GM23338 (cell line): ENCODE data around the gene OTOG. TPM values are rescaled to one million over a fixed set of nuclear protein-coding genes. Genes with fewer than 3 reads are reported as not detected.

Experiments
- ATAC-seq: fragments of 200-7000 bp; cut with Tn5 transposase; 3 replicates; pipeline ENCODE4 v1.9.1; 2020
- DNase-seq: peaks from one replicate; pipeline ENCODE4 v3.0.0-alpha.2; 2015; ENCODE audit warnings: low spot score
- H2AFZ ChIP-seq: fragments of 200-600 bp; sonication (generic); 2 replicates; pipeline ENCODE4 v1.8.0; 2016; ENCODE audit warnings: antibody characterized with exemption, mild to moderate bottlenecking, moderate library complexity
- H3F3A ChIP-seq: fragments of 200-600 bp; sonication (generic); replicated peaks from 2 replicates; pipeline ENCODE4 v1.8.0; 2017; ENCODE audit warnings: antibody characterized with exemption, mixed run types, low read depth
- H3K27ac ChIP-seq: fragments of 200-600 bp; sonication (generic); 2 replicates; pipeline ENCODE4 v1.6.1; 2016; ENCODE audit warnings: low read depth
- H3K27me3 ChIP-seq: fragments of 200-600 bp; sonication (generic); 2 replicates; pipeline ENCODE4 v1.8.0; 2016; ENCODE audit warnings: mild to moderate bottlenecking, mixed run types, moderate library complexity; ENCODE audit not compliant: insufficient read depth
- H3K36me3 ChIP-seq: fragments of 200-600 bp; sonication (generic); 2 replicates; pipeline ENCODE4 v1.8.0; 2016; ENCODE audit warnings: mild to moderate bottlenecking; ENCODE audit not compliant: insufficient read depth
- H3K4me1 ChIP-seq: fragments of 200-600 bp; sonication (generic); 2 replicates; pipeline ENCODE4 v1.8.0; 2016; ENCODE audit warnings: mild to moderate bottlenecking, moderate library complexity; ENCODE audit not compliant: insufficient read depth
- H3K4me2 ChIP-seq: fragments of 200-600 bp; sonication (generic); 2 replicates; pipeline ENCODE4 v1.7.1; 2017; ENCODE audit warnings: mixed run types
- H3K4me3 ChIP-seq: fragments of 200-600 bp; sonication (generic); 2 replicates; pipeline ENCODE4 v1.6.1; 2016; ENCODE audit warnings: mixed run types
- H3K79me2 ChIP-seq: fragments of 200-600 bp; sonication (generic); replicated peaks from 2 replicates; pipeline ENCODE4 v1.8.0; 2017; ENCODE audit warnings: mild to moderate bottlenecking; ENCODE audit not compliant: insufficient read depth
- H3K9me2 ChIP-seq: fragments of 200-600 bp; sonication (generic); 2 replicates; pipeline ENCODE4 v1.8.0; 2017; ENCODE audit not compliant: insufficient read depth
- H4K20me1 ChIP-seq: fragments of 200-600 bp; sonication (generic); replicated peaks from 2 replicates; pipeline ENCODE4 v1.8.0; 2017; ENCODE audit warnings: mild to moderate bottlenecking; ENCODE audit not compliant: insufficient read depth
- H3K27ac Mint-ChIP-seq: 2 replicates; pipeline ENCODE4 v1.8.0; 2020; ENCODE audit warnings: inconsistent platforms, mild to moderate bottlenecking, moderate library complexity, mixed read lengths
- H3K27me3 Mint-ChIP-seq: 3 replicates; pipeline ENCODE4 v1.8.0; 2022; ENCODE audit warnings: low read depth, mild to moderate bottlenecking, moderate library complexity, mixed read lengths, inconsistent platforms; ENCODE audit not compliant: insufficient read depth, poor library complexity
- H3K36me3 Mint-ChIP-seq: 3 replicates; pipeline ENCODE4 v1.8.0; 2021; ENCODE audit warnings: low read depth, mild to moderate bottlenecking, inconsistent platforms, moderate library complexity, mixed read lengths
- H3K4me1 Mint-ChIP-seq: 3 replicates; pipeline ENCODE4 v1.8.0; 2020; ENCODE audit warnings: mild to moderate bottlenecking, inconsistent platforms, mixed read lengths
- H3K4me3 Mint-ChIP-seq: 3 replicates; pipeline ENCODE4 v1.8.0; 2021; ENCODE audit warnings: moderate library complexity, mild to moderate bottlenecking, inconsistent platforms, mixed read lengths
- H3K9me3 Mint-ChIP-seq: 3 replicates; pipeline ENCODE4 v1.8.0; 2020; ENCODE audit warnings: moderate library complexity, mild to moderate bottlenecking, inconsistent platforms, mixed read lengths
- CREB1 ChIP-seq: fragments of 250-450 bp; sonication (Bioruptor Pico); IDR thresholded peaks from 2 replicates; pipeline ENCODE4 v1.5.0; 2020; ENCODE audit warnings: low read depth, mild to moderate bottlenecking, moderate library complexity
- EZH2 ChIP-seq: fragments of 200-600 bp; sonication (generic); IDR thresholded peaks from one replicate; pipeline ENCODE4 v1.8.0; 2017; ENCODE audit warnings: antibody characterized with exemption, mild to moderate bottlenecking, low read depth; ENCODE audit not compliant: unreplicated experiment
- EZH2phosphoT487 ChIP-seq: fragments of 200-600 bp; sonication (generic); IDR thresholded peaks from one replicate; pipeline ENCODE4 v1.8.1; 2018; ENCODE audit warnings: antibody characterized with exemption; ENCODE audit not compliant: unreplicated experiment
- JUNB ChIP-seq: IDR thresholded peaks from one replicate; pipeline ENCODE4 v1.6.1; 2016; ENCODE audit warnings: antibody characterized with exemption; ENCODE audit not compliant: unreplicated experiment
- NANOG ChIP-seq: IDR thresholded peaks from 2 replicates; pipeline ENCODE4 v1.6.1; 2016; ENCODE audit warnings: antibody characterized with exemption, borderline replicate concordance
- POLR2AphosphoS5 ChIP-seq: IDR thresholded peaks from 2 replicates; pipeline ENCODE4 v1.6.1; 2016; ENCODE audit warnings: antibody characterized with exemption, low read depth
- polyA plus RNA-seq: library from polyadenylated mRNA; unstranded; fragments of >200 nt; fragmentation: Nextera tagmentation; extraction: Ambion mirVana; gene quantifications from 2 replicates; pipeline ENCODE4 v1.2.1, GENCODE V29; 2016
- total RNA-seq: library from RNA; depleted of rRNA; stranded (reverse); fragments of >200 nt; shearing (Covaris generic); gene quantifications from 2 replicates; pipeline ENCODE4 v1.2.3, GENCODE V29; 2014
- TF ChIP-seq, protein P1 (sequence below): IDR thresholded peaks from one replicate; pipeline ENCODE4 v1.6.1; 2018; ENCODE audit warnings: antibody characterized with exemption; ENCODE audit not compliant: unreplicated experiment
- TF ChIP-seq, protein P2 (sequence below), 2 experiments: fragments of 200-600 bp in 1 of 2; sonication (generic) in 1 of 2; conservative IDR thresholded peaks; 2 replicates each; pipeline versions ENCODE4 v1.5.1 to v1.6.1; 2016 to 2017; ENCODE audit warnings: antibody characterized with exemption in 2 of 2, low read depth in 2 of 2, mild to moderate bottlenecking in 2 of 2, moderate library complexity in 1 of 2
- TF ChIP-seq, protein P3 (sequence below): fragments of 250-450 bp; sonication (Bioruptor Pico); IDR thresholded peaks from 2 replicates; pipeline ENCODE4 v1.5.0; 2020; ENCODE audit warnings: mild to moderate bottlenecking, moderate library complexity

OTOG gene
- total and polyA plus RNA-seq, 2 experiments from 2014 or later = 0.40 to 0.52 TPM

DNA sequence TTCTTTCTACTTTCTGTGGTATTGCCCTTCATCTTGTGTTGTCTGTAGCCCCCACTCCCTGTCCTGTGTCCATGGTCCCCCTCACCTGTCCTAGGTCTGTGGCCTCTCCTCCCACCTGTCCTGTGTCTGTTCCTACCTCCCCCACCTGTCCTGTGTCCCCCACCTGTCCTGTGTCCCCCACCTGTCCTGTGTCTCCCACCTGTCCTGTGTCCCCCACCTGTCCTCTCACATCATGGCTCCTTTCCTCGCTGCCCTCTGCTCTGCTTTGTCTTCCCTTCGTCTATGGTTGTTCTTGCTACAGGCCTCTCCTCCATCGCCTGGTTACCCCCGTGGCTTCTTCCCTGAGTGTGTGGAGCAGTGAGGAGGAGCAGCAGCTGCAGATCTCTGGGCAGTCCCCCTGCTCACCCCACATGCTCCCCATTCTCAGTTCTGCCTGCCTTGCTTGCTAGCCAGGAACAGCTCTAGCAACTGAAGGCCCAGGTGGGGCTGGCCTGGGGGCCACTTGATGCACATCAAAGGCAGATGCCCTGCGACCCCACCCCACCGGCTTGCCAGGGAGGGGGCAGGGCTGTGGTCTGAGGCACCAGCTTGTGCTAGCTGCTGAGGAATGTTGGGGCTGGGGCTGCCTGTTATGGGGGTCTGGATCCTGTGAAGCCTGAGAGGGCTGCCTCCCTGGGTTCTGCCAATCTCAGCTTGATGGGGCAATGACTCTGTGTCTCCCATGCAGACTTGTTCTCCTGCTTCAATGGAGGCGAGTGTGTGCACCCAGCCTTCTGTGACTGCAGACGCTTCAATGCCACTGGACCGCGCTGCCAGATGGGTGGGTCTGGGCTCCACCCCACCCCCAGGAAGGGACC, 5.6 kb downstream of the OTOG start:
- Mint-ChIP-seq H3K4me1 (peaks cover 13% of the 10 kb centered on the region), H3K27me3 (peaks cover 4% of the 10 kb centered on the region), H3K9me3 (no peaks in the 10 kb centered on the region), H3K27ac (no peak overlapping the region), H3K36me3 (no peaks in the 10 kb centered on the region), H3K4me3 (no peak overlapping the region)
- no peak overlapping the region for H3K4me3 ChIP-seq
- DNase-seq = no peak
- no peaks in the 10 kb centered on the region for H3K36me3 ChIP-seq
- H3K4me1 ChIP-seq = peaks cover 4% of the 10 kb centered on the region; the same call in 1 of the 2 replicates
- no peaks in the 10 kb centered on the region for H3K79me2 ChIP-seq
- no peak overlapping the region for H2AFZ ChIP-seq
- H3F3A ChIP-seq = no peaks in the 10 kb centered on the region
- no peaks in the 10 kb centered on the region for H4K20me1 ChIP-seq
- no peaks in the 10 kb centered on the region for H3K9me2 ChIP-seq
- no peak for ATAC-seq
- no peak overlapping the region for H3K27ac ChIP-seq
- no peaks in the 10 kb centered on the region for H3K27me3 ChIP-seq
- no peak for TF ChIP-seq EZH2
- TF ChIP-seq, protein P1, sequence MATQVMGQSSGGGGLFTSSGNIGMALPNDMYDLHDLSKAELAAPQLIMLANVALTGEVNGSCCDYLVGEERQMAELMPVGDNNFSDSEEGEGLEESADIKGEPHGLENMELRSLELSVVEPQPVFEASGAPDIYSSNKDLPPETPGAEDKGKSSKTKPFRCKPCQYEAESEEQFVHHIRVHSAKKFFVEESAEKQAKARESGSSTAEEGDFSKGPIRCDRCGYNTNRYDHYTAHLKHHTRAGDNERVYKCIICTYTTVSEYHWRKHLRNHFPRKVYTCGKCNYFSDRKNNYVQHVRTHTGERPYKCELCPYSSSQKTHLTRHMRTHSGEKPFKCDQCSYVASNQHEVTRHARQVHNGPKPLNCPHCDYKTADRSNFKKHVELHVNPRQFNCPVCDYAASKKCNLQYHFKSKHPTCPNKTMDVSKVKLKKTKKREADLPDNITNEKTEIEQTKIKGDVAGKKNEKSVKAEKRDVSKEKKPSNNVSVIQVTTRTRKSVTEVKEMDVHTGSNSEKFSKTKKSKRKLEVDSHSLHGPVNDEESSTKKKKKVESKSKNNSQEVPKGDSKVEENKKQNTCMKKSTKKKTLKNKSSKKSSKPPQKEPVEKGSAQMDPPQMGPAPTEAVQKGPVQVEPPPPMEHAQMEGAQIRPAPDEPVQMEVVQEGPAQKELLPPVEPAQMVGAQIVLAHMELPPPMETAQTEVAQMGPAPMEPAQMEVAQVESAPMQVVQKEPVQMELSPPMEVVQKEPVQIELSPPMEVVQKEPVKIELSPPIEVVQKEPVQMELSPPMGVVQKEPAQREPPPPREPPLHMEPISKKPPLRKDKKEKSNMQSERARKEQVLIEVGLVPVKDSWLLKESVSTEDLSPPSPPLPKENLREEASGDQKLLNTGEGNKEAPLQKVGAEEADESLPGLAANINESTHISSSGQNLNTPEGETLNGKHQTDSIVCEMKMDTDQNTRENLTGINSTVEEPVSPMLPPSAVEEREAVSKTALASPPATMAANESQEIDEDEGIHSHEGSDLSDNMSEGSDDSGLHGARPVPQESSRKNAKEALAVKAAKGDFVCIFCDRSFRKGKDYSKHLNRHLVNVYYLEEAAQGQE = no peak
- TF ChIP-seq CREB1 (CRISPR knock-in tag) = no peak
- no peak for TF ChIP-seq JUNB
- no peak for TF ChIP-seq POLR2AphosphoS5
- TF ChIP-seq EZH2phosphoT487 = no peak
- TF ChIP-seq, protein P2, sequence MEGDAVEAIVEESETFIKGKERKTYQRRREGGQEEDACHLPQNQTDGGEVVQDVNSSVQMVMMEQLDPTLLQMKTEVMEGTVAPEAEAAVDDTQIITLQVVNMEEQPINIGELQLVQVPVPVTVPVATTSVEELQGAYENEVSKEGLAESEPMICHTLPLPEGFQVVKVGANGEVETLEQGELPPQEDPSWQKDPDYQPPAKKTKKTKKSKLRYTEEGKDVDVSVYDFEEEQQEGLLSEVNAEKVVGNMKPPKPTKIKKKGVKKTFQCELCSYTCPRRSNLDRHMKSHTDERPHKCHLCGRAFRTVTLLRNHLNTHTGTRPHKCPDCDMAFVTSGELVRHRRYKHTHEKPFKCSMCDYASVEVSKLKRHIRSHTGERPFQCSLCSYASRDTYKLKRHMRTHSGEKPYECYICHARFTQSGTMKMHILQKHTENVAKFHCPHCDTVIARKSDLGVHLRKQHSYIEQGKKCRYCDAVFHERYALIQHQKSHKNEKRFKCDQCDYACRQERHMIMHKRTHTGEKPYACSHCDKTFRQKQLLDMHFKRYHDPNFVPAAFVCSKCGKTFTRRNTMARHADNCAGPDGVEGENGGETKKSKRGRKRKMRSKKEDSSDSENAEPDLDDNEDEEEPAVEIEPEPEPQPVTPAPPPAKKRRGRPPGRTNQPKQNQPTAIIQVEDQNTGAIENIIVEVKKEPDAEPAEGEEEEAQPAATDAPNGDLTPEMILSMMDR (conservative IDR thresholded peaks at IDR 0.05; ENCODE audit: low read depth in 2 of 2) = no peak
- no peak for TF ChIP-seq NANOG
- no peak overlapping the region for H3K4me2 ChIP-seq

DNA sequence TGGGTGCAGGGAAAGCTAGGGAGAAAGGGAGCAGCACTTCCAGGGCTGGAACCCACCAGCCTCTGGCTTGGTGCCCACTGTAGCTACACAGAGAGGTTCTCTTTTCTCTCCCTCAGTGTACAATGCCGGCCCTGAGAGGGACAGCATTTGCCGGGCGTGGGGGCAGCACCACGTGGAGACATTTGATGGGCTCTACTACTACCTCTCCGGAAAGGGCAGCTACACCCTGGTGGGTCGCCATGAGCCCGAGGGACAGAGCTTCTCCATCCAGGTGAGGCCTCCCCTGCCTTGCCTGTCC, 6.1 kb downstream of the OTOG start:
- Histone ChIP-seq H3K4me1 (peaks cover under 1% of the 10 kb centered on the region; the same call in 1 of the 2 replicates), H3K27ac (no peak overlapping the region), H3F3A (no peaks in the 10 kb centered on the region), H3K79me2 (no peaks in the 10 kb centered on the region), H3K36me3 (no peaks in the 10 kb centered on the region), H2AFZ (no peak overlapping the region), H3K27me3 (no peaks in the 10 kb centered on the region), H3K9me2 (no peaks in the 10 kb centered on the region), H3K4me3 (no peak overlapping the region), H3K4me2 (no peak overlapping the region), H4K20me1 (no peaks in the 10 kb centered on the region)
- no peaks in the 10 kb centered on the region for H3K9me3 Mint-ChIP-seq
- peaks cover 4% of the 10 kb centered on the region for H3K27me3 Mint-ChIP-seq
- H3K4me3 Mint-ChIP-seq = no peak overlapping the region
- ATAC-seq = no peak
- H3K27ac Mint-ChIP-seq = no peak overlapping the region
- peaks cover 11% of the 10 kb centered on the region for H3K4me1 Mint-ChIP-seq
- H3K36me3 Mint-ChIP-seq = no peaks in the 10 kb centered on the region
- DNase-seq = no peak
- TF ChIP-seq, protein P3, sequence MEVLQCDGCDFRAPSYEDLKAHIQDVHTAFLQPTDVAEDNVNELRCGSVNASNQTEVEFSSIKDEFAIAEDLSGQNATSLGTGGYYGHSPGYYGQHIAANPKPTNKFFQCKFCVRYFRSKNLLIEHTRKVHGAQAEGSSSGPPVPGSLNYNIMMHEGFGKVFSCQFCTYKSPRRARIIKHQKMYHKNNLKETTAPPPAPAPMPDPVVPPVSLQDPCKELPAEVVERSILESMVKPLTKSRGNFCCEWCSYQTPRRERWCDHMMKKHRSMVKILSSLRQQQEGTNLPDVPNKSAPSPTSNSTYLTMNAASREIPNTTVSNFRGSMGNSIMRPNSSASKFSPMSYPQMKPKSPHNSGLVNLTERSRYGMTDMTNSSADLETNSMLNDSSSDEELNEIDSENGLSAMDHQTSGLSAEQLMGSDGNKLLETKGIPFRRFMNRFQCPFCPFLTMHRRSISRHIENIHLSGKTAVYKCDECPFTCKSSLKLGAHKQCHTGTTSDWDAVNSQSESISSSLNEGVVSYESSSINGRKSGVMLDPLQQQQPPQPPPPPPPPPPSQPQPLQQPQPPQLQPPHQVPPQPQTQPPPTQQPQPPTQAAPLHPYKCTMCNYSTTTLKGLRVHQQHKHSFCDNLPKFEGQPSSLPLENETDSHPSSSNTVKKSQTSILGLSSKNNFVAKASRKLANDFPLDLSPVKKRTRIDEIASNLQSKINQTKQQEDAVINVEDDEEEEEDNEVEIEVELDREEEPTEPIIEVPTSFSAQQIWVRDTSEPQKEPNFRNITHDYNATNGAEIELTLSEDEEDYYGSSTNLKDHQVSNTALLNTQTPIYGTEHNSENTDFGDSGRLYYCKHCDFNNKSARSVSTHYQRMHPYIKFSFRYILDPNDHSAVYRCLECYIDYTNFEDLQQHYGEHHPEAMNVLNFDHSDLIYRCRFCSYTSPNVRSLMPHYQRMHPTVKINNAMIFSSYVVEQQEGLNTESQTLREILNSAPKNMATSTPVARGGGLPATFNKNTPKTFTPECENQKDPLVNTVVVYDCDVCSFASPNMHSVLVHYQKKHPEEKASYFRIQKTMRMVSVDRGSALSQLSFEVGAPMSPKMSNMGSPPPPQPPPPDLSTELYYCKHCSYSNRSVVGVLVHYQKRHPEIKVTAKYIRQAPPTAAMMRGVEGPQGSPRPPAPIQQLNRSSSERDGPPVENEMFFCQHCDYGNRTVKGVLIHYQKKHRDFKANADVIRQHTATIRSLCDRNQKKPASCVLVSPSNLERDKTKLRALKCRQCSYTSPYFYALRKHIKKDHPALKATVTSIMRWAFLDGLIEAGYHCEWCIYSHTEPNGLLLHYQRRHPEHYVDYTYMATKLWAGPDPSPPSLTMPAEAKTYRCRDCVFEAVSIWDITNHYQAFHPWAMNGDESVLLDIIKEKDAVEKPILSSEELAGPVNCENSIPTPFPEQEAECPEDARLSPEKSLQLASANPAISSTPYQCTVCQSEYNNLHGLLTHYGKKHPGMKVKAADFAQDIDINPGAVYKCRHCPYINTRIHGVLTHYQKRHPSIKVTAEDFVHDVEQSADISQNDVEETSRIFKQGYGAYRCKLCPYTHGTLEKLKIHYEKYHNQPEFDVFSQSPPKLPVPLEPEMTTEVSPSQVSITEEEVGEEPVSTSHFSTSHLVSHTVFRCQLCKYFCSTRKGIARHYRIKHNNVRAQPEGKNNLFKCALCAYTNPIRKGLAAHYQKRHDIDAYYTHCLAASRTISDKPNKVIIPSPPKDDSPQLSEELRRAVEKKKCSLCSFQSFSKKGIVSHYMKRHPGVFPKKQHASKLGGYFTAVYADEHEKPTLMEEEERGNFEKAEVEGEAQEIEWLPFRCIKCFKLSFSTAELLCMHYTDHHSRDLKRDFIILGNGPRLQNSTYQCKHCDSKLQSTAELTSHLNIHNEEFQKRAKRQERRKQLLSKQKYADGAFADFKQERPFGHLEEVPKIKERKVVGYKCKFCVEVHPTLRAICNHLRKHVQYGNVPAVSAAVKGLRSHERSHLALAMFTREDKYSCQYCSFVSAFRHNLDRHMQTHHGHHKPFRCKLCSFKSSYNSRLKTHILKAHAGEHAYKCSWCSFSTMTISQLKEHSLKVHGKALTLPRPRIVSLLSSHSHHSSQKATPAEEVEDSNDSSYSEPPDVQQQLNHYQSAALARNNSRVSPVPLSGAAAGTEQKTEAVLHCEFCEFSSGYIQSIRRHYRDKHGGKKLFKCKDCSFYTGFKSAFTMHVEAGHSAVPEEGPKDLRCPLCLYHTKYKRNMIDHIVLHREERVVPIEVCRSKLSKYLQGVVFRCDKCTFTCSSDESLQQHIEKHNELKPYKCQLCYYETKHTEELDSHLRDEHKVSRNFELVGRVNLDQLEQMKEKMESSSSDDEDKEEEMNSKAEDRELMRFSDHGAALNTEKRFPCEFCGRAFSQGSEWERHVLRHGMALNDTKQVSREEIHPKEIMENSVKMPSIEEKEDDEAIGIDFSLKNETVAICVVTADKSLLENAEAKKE (CRISPR knock-in tag) = no peak
- TF ChIP-seq NANOG = no peak
- TF ChIP-seq EZH2phosphoT487 = no peak
